Skeletal muscle satellite cell (primary cell): ENCODE results near the gene NIT1.

Source experiments
- H3K27me3 ChIP-seq: 2 replicates; pipeline ENCODE4 v1.7.0; 2013; ENCODE audit warnings: low read length; ENCODE audit not compliant: control insufficient read depth, insufficient read depth
- H3K36me3 ChIP-seq: 2 replicates; pipeline ENCODE4 v1.7.0; 2013; ENCODE audit warnings: mild to moderate bottlenecking, control low read depth, low read length; ENCODE audit not compliant: insufficient read depth
- H3K4me1 ChIP-seq: 2 replicates; pipeline ENCODE4 v1.7.0; 2013; ENCODE audit warnings: low read length; ENCODE audit not compliant: control insufficient read depth, insufficient read depth
- H3K4me2 ChIP-seq: 2 replicates; pipeline ENCODE4 v1.7.0; 2013; ENCODE audit warnings: mild to moderate bottlenecking, low read length
- H3K4me3 ChIP-seq: 2 replicates; pipeline ENCODE4 v1.7.0; 2013; ENCODE audit warnings: low read length
- H3K9ac ChIP-seq: 2 replicates; pipeline ENCODE4 v1.7.0; 2013; ENCODE audit warnings: mild to moderate bottlenecking, low read depth, low read length, moderate library complexity
- H3K9me3 ChIP-seq: replicated peaks from 2 replicates; pipeline ENCODE4 v1.7.0; 2013; ENCODE audit warnings: mild to moderate bottlenecking, control low read depth, low read length

Gene NIT1

DNA sequence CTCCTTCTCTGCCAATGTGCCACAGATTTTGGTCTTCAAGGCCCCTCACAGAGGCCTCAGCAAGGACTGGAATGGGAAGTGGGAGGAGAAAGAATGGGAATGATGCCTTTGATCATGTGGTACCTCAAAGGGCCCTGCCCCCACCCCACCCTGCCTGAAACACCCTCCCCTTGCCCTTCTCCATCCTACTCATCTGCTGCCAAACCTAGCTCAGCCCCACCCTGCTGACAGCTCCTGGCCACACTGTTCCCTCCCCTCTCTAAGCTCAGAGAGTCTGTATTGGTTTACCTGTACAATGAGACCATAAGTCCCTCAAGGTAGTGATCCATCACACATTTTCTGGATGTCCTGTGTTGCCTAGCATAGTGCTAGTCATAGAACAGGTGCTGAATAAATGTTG, 41.5 kb upstream of the NIT1 start:
- Histone ChIP-seq H3K9me3 (no peaks in the 10 kb centered on the region), H3K4me2 (no peak overlapping the region), H3K4me3 (no peak overlapping the region), H3K4me1 (peaks cover 12% of the 10 kb centered on the region), H3K27me3 (peaks cover 2% of the 10 kb centered on the region), H3K9ac (no peak overlapping the region), H3K36me3 (no peaks in the 10 kb centered on the region)

DNA sequence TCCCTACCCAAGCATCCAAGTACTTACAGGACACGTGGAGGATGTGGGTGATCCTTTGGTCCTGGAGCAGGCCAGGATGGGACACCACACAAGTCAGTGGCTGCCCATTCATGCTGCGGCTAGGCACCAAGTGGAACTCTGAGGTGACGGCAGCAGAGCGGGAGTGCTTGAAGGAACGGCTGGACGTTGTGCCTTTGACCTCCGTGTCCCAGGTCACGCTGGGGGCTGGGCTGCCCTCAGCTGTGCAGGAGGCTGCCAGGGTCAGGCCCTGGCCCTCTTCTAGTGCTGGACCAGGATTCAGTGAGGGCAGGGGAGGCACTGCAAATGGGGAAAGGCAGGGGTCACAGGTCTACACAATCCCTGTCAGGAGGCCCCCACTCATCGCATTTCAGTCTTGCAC, 40.5 kb upstream of the NIT1 start:
- Histone ChIP-seq H3K36me3 (no peaks in the 10 kb centered on the region), H3K9me3 (no peaks in the 10 kb centered on the region), H3K4me3 (no peak overlapping the region), H3K4me1 (peaks cover 14% of the 10 kb centered on the region), H3K9ac (no peak overlapping the region), H3K4me2 (no peak overlapping the region), H3K27me3 (peaks cover 2% of the 10 kb centered on the region)

DNA sequence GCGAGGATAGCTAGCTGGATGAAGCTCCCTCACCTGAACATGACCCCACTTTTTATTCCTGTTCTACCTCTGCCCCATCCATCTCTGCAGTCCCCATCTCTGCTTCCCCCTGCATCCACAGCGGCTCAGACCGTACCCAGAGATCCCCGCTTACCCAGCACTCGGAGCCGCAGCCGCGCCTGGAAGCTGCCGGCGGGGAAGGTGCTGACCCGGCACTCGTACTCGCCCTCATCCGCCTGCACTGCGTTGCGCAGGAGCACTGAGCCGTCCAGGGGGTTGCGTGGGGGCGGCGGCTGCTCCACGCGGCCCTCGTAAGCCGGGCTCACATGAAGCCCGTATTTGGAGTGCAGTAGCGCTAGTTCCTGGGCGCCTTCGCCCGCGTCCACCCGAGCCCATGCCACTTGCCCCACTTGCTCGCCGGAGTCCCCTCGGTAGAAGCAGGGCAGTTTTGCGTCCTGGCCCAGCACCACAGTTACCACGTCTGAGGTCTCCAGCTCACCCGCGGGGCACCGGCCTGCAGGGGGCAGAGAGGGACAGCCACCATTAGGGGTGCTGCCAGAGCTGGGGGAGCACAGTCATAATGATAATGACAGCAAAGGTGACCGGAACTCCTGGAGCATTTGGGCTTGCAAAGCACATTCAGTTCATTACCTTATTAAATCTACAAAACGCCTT, 38.3 kb upstream of the NIT1 start:
- H3K9me3 ChIP-seq: no peaks in the 10 kb centered on the region
- H3K36me3 ChIP-seq: no peaks in the 10 kb centered on the region
- peaks cover 35% of the 10 kb centered on the region for H3K4me1 ChIP-seq
- no peak overlapping the region for H3K4me2 ChIP-seq
- peaks cover 2% of the 10 kb centered on the region for H3K27me3 ChIP-seq
- H3K9ac ChIP-seq: no peak overlapping the region
- no peak overlapping the region for H3K4me3 ChIP-seq

DNA sequence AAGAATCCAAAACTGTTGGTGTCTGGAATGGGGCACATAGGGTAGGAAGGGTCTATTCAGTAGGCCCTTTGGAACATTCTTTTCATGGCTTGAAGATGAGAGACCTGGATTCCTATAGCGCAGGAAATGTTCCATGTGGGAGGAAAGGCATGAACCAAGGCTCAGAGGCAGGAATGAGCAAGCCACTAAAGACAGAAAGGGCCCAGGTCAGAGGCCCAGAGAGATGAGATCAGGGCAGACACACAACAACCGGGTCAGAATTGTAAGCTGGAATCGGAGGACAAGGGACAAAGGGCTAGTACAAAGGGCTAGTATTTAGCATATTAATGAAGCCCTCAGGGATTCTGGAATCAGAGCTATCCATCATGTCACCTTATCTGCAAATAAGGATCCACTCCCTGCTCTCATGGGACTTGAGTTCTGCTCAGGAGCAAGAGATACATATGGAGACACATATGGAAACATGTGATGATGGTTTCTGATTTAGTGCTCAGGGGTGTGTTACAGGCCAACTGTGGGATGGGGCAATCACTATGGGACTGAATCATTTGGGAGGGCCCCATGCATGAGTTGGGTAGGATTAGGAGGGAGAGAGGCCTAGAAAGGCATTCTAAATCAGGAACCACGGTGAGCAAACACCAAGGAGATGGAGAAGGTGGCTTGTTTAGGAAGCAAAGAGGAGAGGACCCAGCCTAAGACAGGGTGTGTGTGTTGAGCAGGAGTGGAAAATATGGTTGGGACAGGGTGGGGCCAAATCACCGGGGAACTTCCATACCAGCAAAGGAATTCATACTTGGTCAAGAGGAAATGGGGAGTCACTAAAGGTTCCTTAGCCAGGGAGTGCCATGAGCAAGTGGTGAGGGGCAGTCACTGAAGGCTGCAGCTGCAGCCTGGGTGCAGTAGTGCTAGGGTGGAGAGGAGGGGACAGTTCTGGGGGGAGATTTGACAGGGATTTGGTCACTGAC, 37.2 kb upstream of the NIT1 start:
- H3K27me3 ChIP-seq: peaks cover 2% of the 10 kb centered on the region
- peaks cover 46% of the 10 kb centered on the region for H3K4me1 ChIP-seq
- no peak overlapping the region for H3K9ac ChIP-seq
- no peak overlapping the region for H3K4me3 ChIP-seq
- H3K4me2 ChIP-seq: no peak overlapping the region
- H3K9me3 ChIP-seq: no peaks in the 10 kb centered on the region
- H3K36me3 ChIP-seq: no peaks in the 10 kb centered on the region

DNA sequence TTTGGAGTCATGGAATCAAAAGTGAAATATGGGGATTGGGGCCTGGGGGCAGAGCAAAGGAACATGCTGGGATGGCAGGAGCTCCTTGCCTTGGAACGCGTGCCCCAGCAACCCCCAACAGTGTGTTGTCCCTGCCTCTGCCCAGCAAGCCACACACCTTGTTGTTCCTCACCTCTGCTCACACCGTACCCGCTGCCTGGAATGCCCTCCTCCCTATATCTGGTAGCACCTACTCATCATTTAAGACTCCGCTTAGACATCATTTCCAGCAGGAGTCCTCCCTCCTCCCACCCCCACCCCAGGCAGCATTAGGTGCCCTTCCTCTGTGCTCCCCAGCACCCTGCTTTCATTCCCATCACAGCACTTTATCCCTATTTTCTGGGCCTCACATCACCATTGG, 36.4 kb upstream of the NIT1 start:
- Histone ChIP-seq H3K9ac (no peak overlapping the region), H3K4me3 (no peak overlapping the region), H3K4me1 (peaks cover 46% of the 10 kb centered on the region), H3K4me2 (no peak overlapping the region), H3K9me3 (no peaks in the 10 kb centered on the region), H3K27me3 (peaks cover 2% of the 10 kb centered on the region), H3K36me3 (no peaks in the 10 kb centered on the region)

DNA sequence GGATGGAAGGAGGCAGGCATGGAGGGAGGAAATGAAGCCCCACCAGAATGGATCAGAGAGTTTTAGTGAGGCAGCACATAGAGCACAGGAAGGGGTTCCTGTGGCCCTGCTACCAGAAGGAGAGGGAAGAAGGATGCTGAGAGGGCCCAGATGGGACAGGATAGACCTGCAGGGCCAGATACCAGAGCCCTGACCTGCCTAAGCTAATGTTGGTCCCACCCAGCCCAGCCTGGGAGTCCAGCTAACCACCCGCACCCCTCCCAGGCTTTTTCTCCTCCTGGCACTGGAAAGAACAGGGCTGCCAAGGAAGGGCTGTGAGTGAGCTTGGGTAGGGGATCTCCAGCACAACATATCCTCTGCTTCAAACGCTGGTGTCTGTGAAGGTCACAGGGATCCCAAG, 35.4 kb upstream of the NIT1 start:
- no peaks in the 10 kb centered on the region for H3K36me3 ChIP-seq
- no peak overlapping the region for H3K4me3 ChIP-seq
- no peaks in the 10 kb centered on the region for H3K9me3 ChIP-seq
- no peak overlapping the region for H3K9ac ChIP-seq
- no peak overlapping the region for H3K4me2 ChIP-seq
- H3K4me1 ChIP-seq: peaks cover 46% of the 10 kb centered on the region
- no peaks in the 10 kb centered on the region for H3K27me3 ChIP-seq

DNA sequence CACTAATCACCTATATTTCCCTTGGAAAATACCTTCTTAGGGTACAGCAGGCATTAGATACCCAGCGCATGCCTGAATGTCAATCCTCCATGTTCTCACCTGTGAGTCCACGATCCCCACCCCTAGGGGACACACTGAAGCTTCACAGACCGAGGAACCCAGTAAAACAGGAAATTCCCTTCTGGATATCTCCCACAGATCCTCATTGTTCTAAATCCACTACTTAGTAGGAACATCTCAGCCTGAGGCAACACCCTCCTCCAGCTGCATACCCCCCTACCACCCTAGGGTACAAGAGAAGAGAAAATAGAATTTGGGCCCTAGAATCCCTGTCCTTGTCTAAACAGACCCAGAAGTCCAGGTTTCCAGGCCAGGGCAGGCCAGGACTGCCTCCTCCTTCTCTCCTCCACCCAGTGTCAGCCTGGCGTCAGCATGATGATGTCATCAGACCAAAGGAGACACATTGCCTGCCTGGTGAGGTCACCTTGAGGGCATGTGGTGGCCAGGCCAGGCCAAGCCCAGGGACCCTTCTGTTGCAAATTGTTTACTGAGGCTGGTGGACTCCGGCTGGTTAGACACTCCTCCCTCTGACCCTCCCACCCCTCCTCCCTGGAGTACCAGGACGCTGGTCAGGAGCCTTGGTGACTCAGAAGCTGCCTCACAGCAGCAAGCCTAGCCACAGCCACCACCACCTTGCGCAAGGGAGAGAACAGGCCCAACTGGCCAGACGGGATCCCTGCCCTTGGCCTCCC, 34.7 kb upstream of the NIT1 start:
- H3K9me3 ChIP-seq: no peaks in the 10 kb centered on the region
- no peaks in the 10 kb centered on the region for H3K27me3 ChIP-seq
- H3K4me3 ChIP-seq: no peak overlapping the region
- H3K9ac ChIP-seq: peak overlapping the region; percentile 53
- peaks cover 47% of the 10 kb centered on the region for H3K4me1 ChIP-seq
- no peaks in the 10 kb centered on the region for H3K36me3 ChIP-seq
- peak overlapping the region; percentile 39 for H3K4me2 ChIP-seq

DNA sequence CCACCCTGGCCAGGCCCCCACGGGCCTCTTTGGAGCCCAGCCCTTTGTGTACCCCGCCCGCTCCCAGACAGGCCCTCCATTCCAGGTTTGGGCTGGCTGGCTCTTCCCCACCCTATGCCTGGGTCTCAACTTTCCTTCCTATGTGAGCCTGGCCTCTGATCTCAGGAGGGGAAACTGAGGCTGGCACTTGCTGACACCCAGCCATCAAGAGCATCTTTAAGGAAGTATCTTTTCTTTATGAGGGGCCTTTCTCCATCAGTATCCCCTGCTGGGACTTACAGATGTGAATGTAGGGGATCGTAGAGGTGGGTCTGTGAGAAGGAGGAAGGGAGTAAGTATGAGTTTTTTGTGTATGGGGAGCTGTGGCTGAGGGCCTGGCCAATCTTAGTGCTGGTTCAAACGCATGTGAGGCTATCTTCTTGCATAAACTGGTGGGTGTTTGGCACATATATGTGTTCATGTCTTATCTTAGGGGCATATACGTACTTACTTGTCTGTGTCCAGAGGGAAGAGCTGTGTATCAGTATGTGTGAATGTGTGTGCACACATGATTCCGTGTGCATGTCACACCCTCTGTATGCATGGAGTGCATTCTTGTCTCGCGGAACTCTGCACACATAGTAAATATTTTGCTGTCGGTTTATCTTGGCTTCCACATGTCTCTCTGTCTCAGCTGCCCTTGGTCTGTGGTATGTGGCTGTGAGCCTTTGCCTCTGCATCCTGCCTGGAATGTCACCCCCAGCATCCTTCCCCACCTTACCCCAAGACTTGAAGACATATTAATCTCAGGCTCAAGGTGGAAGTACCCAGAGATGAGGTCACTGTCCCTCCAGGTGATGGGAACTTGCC, 33.9 kb upstream of the NIT1 start:
- Histone ChIP-seq H3K27me3 (no peaks in the 10 kb centered on the region), H3K36me3 (no peaks in the 10 kb centered on the region), H3K4me3 (no peak overlapping the region), H3K9ac (peak overlapping the region; percentile 33), H3K4me1 (peaks cover 55% of the 10 kb centered on the region), H3K4me2 (peak overlapping the region; percentile 39), H3K9me3 (no peaks in the 10 kb centered on the region)

DNA sequence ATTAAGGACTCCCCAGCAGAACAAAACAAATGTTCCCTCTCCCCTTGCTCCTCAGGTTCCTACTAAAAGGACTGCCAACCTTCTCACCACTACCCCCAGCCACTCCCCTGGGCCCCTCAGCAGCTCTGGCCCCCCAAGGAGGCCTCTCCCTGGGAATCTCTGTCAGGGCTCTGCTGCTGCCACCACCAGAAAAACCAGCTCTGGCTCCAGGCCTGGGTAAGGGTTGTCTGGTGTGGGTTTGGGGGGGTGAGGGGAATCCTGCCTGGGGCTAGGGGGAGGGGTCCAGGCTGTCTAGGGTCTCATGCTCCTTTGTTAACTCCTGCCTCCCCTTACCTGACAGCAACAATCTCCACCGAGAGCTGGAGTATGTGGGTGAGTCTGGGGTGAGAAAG, 33.3 kb upstream of the NIT1 start:
- Histone ChIP-seq H3K4me1 (peaks cover 56% of the 10 kb centered on the region), H3K27me3 (no peaks in the 10 kb centered on the region), H3K36me3 (no peaks in the 10 kb centered on the region), H3K4me3 (no peak overlapping the region), H3K4me2 (no peak overlapping the region), H3K9ac (no peak overlapping the region), H3K9me3 (no peaks in the 10 kb centered on the region)

DNA sequence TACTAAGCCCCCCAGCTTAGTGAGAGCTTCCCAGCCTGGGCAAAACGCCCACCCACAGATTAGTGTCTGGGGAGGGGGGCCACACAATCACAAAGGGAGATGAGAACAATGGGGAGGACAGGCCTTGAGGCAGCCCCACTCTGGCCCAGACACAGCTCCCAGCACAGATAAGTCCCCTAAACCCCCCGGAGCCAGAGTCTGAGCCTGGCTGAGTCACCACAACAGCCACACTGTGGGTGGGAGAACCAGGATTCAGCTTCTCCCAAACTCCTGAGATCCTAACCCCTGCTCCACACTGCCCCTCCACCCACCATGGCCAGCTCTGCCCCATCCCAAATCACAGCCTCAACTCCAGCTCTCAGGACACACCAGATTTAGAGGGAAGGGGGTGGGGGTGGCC, 32.7 kb upstream of the NIT1 start:
- Histone ChIP-seq H3K4me3 (no peak overlapping the region), H3K9ac (peak overlapping the region; percentile 3), H3K4me2 (no peak overlapping the region), H3K36me3 (no peaks in the 10 kb centered on the region), H3K4me1 (peaks cover 56% of the 10 kb centered on the region), H3K9me3 (no peaks in the 10 kb centered on the region), H3K27me3 (no peaks in the 10 kb centered on the region)

DNA sequence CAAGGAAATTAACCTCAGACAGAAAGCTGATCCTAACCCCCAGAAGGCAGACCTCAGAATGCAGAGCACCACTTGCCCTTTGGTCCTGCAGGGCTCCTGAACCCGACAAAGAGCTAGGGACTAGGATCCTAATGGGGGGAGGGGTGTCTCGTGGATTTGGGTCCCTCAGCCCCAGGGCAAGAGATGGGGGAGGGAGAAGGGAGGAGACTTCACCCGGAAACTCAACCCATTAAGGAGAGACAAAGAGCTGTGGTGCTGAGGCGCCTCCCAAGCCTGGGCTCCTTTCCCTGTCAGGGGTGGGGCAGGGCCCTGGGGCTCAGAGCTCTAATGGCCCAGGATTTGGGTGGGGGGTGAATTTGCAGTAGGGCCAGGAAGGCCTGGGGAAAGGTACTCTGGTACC, 31.4 kb upstream of the NIT1 start:
- Histone ChIP-seq H3K4me3 (no peak overlapping the region), H3K4me1 (peaks cover 44% of the 10 kb centered on the region), H3K9ac (no peak overlapping the region), H3K36me3 (no peaks in the 10 kb centered on the region), H3K9me3 (no peaks in the 10 kb centered on the region), H3K27me3 (no peaks in the 10 kb centered on the region), H3K4me2 (no peak overlapping the region)
